ENCODE results near the gene SNAP91.
"Not testable (repeated sequence)": the region's sequence is repeated elsewhere in the genome, so short reads cannot be mapped to it uniquely, and the experiment has no call there.

Gene SNAP91

DNA sequence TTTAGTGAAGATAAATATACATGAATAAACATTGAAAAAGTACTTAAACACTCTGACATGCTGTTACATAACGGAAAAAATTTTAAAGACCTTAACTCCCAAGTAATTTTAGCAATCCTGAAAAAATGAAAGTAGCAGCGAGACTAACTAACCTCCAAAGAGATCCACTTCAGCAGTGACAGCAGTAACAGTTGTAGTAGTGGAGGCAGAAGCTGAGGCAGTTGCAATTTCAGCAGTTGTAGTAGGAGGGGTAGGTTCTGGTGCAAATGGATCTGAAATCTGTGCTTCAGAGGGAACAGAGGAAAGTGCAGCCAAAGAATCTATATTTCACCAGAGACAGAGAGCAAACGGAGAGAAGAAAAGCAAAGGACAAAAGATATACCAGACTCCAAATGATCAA is 107.8 kb downstream of the SNAP91 start:
- Mint-ChIP-seq H3K27me3 (ENCODE audit: low read depth) (no peaks in the 10 kb centered on the region), H3K9me3 (no peaks in the 10 kb centered on the region), H3K36me3 (ENCODE audit: low read depth) (no peaks in the 10 kb centered on the region), H3K4me3 (no peak overlapping the region), H3K4me1 (ENCODE audit: low read depth) (no peaks in the 10 kb centered on the region), H3K27ac (no peak overlapping the region)

DNA sequence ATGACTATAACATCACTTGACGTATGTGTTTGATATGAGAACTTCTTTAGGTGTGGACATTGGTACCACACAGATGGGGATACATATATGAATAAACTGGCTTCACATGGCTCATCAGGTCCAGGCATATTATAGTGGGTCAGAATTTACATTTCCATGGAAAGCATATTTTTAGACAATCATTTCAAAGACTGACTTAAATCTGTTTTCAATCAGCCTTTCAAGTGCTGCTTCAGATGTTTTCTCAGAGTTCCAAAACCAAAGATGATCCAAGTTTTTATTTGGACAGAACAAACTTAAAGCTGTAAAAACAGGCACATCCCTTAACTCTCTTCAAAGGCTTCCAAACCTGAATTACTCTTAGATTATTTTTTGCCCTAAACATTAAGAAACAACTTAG is 108.4 kb downstream of the SNAP91 start:
- Mint-ChIP-seq H3K4me1 (ENCODE audit: low read depth) (no peaks in the 10 kb centered on the region), H3K36me3 (ENCODE audit: low read depth) (no peaks in the 10 kb centered on the region), H3K27me3 (ENCODE audit: low read depth) (no peaks in the 10 kb centered on the region), H3K27ac (no peak overlapping the region), H3K4me3 (no peak overlapping the region), H3K9me3 (no peaks in the 10 kb centered on the region)

DNA sequence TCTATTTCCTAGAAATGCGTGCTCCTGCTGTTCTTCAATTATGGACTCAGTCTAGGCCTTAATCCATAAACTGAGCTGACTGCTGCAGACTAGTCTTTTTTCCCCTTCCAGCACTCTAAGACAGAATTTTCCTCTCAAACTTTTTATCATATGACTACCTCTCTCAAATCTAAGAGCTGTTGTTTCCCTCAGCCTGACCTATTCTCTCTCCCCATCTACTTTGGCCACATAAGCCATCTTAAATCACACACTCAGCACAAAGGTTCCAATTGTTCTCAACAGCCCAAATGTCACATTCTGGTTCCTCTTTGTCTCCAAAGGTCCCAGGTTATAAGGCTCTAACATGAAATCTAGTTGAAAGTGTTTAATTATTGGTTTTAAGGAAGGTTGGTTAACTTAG is 111.4 kb downstream of the SNAP91 start:
- H3K36me3 Mint-ChIP-seq (ENCODE audit: low read depth) = no peaks in the 10 kb centered on the region
- H3K4me3 Mint-ChIP-seq = no peak overlapping the region
- peaks cover 4% of the 10 kb centered on the region for H3K27me3 Mint-ChIP-seq (ENCODE audit: low read depth)
- H3K4me1 Mint-ChIP-seq (ENCODE audit: low read depth) = no peaks in the 10 kb centered on the region
- H3K9me3 Mint-ChIP-seq = no peaks in the 10 kb centered on the region
- no peak overlapping the region for H3K27ac Mint-ChIP-seq

DNA sequence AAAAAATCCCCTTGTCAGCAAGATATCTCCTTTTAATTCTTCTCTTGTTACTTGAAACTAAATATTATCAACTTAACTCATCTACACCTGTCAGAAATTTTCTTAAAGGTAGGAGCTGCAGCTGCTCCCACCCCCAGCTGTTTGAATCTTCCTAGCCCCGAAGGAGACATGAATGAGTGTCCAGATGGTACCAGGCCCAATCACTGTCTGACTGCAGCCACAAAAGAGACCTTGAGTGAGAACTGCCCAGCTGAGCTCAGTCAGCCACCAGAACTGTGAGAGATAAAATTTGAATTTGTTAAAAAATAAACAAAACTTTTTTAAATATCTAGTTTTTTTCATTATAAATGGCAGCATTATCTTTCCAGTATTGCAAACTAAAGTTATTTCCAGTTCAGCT is 111.8 kb downstream of the SNAP91 start:
- H3K27ac Mint-ChIP-seq = no peak overlapping the region
- no peaks in the 10 kb centered on the region for H3K36me3 Mint-ChIP-seq (ENCODE audit: low read depth)
- no peak overlapping the region for H3K4me3 Mint-ChIP-seq
- no peaks in the 10 kb centered on the region for H3K9me3 Mint-ChIP-seq
- H3K27me3 Mint-ChIP-seq (ENCODE audit: low read depth) = peaks cover 4% of the 10 kb centered on the region
- no peaks in the 10 kb centered on the region for H3K4me1 Mint-ChIP-seq (ENCODE audit: low read depth)

DNA sequence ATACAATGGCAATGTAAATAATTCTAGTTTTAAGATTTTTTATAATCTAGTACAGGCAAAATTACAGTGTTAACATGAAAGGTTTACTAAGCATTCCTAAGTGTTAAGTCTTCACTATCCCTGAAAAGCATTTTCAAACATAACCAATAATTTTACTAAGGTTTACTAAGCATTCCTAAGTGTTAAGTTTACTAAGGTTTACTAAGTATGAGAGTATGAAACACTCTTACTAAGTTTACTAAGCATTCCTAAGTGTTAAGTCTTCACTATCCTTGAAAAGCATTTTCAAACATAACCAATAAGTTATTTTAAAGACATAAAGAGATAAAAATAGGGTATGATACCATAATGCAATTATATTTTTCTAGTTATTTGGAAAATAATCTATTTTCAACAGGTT is 114.0 kb downstream of the SNAP91 start:
- H3K36me3 Mint-ChIP-seq (ENCODE audit: low read depth) = no peaks in the 10 kb centered on the region
- H3K4me1 Mint-ChIP-seq (ENCODE audit: low read depth) = no peaks in the 10 kb centered on the region
- no peak overlapping the region for H3K27ac Mint-ChIP-seq
- peaks cover 4% of the 10 kb centered on the region for H3K27me3 Mint-ChIP-seq (ENCODE audit: low read depth)
- H3K4me3 Mint-ChIP-seq = no peak overlapping the region
- H3K9me3 Mint-ChIP-seq = no peaks in the 10 kb centered on the region

DNA sequence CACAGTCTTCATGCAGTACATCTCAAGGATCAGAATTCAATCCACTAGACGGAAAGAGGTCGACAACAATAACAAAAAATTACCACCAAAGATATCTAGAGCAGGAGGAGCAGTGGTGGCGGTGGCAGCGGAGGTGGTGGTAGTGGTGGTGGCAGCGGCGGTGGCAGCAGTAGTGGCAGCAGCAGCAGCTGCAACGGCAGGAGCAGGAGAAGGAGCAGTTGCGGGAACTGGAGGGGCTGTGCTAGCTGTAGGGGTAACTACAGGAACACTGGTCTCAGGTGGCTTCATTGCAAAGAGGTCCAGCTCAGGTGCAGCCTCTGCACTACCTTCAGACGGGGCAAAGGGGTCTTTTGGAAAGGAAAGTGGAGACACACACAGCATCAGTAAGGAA is 115.5 kb downstream of the SNAP91 start:
- Mint-ChIP-seq H3K27ac (no peak overlapping the region), H3K36me3 (ENCODE audit: low read depth) (no peaks in the 10 kb centered on the region), H3K9me3 (no peaks in the 10 kb centered on the region), H3K27me3 (ENCODE audit: low read depth) (peaks cover 4% of the 10 kb centered on the region), H3K4me3 (no peak overlapping the region), H3K4me1 (ENCODE audit: low read depth) (no peaks in the 10 kb centered on the region)

DNA sequence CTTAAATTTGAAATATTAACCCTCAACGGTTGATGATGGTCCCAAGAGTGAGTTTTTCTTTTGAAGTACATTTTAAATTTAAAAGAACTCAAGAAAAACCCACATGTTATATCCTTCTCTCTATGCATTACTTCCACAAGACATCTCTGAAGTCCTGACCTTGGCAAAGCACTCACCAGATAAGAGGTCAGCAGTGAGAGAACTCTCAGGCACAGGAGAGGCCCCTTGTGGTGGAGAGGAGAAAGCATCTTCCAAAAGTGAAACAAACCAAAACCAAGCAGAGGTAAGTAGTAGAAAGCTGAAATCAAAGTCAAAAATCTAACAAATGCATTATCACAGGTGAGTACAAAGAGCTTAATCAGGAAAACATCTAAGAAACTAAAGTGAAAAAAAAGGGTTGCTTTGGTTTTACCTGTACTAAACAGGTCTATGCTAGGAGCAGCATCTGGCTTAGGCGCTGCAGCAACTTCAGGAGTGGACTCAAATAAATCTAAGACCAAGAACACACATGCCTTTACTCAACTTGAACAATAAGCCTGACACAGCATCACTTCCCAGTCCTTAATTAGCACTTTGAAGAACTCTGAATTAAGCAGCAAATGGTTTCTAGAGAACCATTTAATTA is 116.0 kb downstream of the SNAP91 start:
- H3K4me3 Mint-ChIP-seq = no peak overlapping the region

DNA sequence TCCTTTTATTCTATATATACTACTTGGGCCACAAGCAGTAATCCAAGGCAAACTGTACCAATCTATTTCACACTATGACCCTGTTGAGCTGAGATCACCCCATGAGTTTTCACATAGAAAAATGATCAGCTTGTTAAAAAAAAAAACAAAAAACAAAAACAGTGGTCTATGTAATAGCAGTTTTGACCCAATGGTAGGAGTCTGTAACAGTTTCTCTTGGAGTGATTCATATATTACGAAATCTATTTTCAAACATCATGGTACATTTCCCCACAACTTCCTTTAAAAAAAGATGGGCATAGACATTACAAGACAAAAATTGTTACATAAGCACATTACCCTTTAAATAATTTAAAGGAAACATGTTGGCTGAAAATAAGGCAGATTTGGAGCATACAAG is 118.5 kb downstream of the SNAP91 start:
- no peaks in the 10 kb centered on the region for H3K4me1 Mint-ChIP-seq (ENCODE audit: low read depth)
- H3K27ac Mint-ChIP-seq = no peak overlapping the region
- no peak overlapping the region for H3K4me3 Mint-ChIP-seq
- no peaks in the 10 kb centered on the region for H3K36me3 Mint-ChIP-seq (ENCODE audit: low read depth)
- H3K27me3 Mint-ChIP-seq (ENCODE audit: low read depth) = peaks cover 4% of the 10 kb centered on the region
- no peaks in the 10 kb centered on the region for H3K9me3 Mint-ChIP-seq

More for the DNA sequence above, 116.0 kb downstream of the SNAP91 start:
- H3K36me3 Mint-ChIP-seq (ENCODE audit: low read depth) = no peaks in the 10 kb centered on the region
- no peaks in the 10 kb centered on the region for H3K9me3 Mint-ChIP-seq
- H3K27me3 Mint-ChIP-seq (ENCODE audit: low read depth) = peaks cover 4% of the 10 kb centered on the region
- H3K27ac Mint-ChIP-seq = no peak overlapping the region
- H3K4me1 Mint-ChIP-seq (ENCODE audit: low read depth) = no peaks in the 10 kb centered on the region

DNA sequence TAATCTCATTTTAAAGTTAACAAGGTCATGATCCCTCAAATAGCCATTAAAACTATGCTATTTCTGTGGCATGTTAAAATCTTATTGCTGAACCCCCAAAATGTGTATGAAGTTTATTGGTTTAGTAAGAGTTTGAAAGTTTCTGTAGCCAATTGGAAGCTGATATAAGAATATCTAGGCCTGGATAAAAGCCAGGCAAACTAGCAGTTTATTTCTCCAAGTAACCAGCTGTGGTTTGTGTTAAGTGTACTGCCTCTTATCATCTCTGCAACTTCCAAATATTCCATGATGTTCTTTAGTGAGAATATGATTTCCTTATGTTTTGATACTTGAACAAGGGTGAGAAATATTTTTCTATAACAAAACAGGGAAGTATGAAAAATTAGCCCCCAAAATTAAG is 119.8 kb downstream of the SNAP91 start:
- H3K36me3 Mint-ChIP-seq (ENCODE audit: low read depth) = no peaks in the 10 kb centered on the region

DNA sequence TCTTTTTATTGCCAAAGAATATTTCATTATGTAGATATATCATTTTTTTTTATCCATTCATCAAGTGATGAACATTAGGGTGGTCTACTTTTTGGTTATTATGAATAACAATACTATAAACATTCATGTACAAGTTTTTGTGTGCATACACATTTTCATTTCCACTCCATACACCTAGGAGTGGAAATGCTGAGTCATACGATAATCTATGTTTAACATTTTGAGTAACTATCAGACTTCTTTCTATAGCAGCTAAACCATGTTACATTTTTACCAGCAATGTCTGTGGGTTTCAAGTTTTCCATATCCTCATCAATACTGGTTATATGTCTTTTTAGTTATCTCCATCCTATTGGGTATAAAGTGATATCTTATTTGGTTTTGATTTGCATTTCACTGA is 130.8 kb downstream of the SNAP91 start:
- Mint-ChIP-seq H3K9me3 (no peaks in the 10 kb centered on the region), H3K36me3 (ENCODE audit: low read depth) (no peaks in the 10 kb centered on the region), H3K27ac (no peak overlapping the region), H3K27me3 (ENCODE audit: low read depth) (no peaks in the 10 kb centered on the region), H3K4me1 (ENCODE audit: low read depth) (no peaks in the 10 kb centered on the region), H3K4me3 (no peak overlapping the region)

More for the DNA sequence above, 119.8 kb downstream of the SNAP91 start:
- H3K9me3 Mint-ChIP-seq = no peaks in the 10 kb centered on the region
- H3K4me1 Mint-ChIP-seq (ENCODE audit: low read depth) = no peaks in the 10 kb centered on the region
- no peak overlapping the region for H3K27ac Mint-ChIP-seq
- H3K4me3 Mint-ChIP-seq = no peak overlapping the region
- peaks cover 4% of the 10 kb centered on the region for H3K27me3 Mint-ChIP-seq (ENCODE audit: low read depth)

DNA sequence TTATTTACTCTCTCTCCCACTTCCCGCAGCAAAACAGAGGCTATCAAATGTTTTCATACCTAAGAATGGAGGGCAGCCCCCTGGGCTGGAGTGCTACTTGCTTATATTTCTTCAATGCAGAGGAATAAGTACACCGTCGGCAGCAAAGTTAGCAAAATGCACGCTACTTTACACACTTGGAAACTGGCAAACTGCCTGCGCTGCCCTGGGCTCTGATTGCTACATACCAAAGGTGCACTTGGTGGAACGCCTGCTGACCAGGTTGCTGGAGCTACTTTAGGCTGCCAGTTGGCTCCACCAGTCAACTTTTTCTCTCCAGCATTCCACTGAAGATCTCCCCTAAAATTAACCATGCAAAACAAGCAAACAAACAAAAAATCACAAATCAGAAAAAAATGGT is 134.1 kb downstream of the SNAP91 start:
- Mint-ChIP-seq H3K36me3 (ENCODE audit: low read depth) (no peaks in the 10 kb centered on the region), H3K9me3 (no peaks in the 10 kb centered on the region), H3K27me3 (ENCODE audit: low read depth) (no peaks in the 10 kb centered on the region)

DNA sequence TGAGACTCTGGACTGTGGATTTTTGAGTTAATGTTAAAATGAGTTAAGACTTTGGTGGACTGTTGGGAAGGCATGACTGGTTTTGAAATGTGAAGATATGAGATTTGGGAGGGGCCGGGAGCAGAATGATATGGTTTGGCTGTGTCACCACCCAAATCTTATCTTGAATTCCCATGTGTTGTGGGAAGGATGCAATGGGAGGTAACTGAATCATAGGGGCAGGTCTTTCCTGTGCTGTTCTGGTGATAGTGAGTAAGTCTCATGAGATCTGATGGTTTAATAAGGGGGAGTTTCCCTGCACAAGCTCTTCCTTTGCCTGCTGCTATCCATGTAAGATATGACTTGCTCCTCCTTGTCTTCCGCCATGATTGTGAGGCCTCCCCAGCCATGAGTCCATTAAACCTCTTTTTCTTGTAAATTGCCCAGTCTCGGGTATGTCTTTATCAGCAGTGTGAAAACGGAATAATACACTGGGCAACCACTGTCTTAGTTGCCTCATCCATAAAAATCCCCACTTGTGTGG is 137.2 kb downstream of the SNAP91 start:
- H3K4me3 Mint-ChIP-seq; H3K27me3 Mint-ChIP-seq (ENCODE audit: low read depth); H3K9me3 Mint-ChIP-seq; H3K4me1 Mint-ChIP-seq (ENCODE audit: low read depth); H3K27ac Mint-ChIP-seq; H3K36me3 Mint-ChIP-seq (ENCODE audit: low read depth): not testable (repeated sequence)

More for the DNA sequence above, 134.1 kb downstream of the SNAP91 start:
- Mint-ChIP-seq H3K4me3 (no peak overlapping the region), H3K27ac (no peak overlapping the region), H3K4me1 (ENCODE audit: low read depth) (no peaks in the 10 kb centered on the region)

DNA sequence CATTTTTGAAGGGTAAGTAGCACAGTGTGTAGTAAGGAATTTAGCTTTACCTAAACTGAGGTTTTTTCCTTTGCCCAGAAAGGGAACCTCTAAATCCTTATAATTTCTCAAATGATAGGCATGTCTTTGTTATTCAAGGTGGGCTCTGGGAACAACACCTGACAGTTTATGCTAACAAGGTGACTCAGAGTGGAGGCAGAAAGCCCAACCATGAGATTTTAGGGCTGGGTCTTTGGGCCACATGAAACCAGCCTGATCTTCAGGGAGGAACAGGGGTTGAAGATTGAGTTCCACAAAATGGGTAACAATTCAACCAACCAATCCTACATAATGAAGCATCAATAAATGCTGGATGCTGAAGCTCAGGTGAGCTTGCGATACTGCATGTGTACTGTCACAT is 149.9 kb downstream of the SNAP91 start:
- no peak overlapping the region for H3K4me3 Mint-ChIP-seq
- no peaks in the 10 kb centered on the region for H3K4me1 Mint-ChIP-seq (ENCODE audit: low read depth)
- H3K27ac Mint-ChIP-seq = no peak overlapping the region
- no peaks in the 10 kb centered on the region for H3K27me3 Mint-ChIP-seq (ENCODE audit: low read depth)
- H3K36me3 Mint-ChIP-seq (ENCODE audit: low read depth) = no peaks in the 10 kb centered on the region
- H3K9me3 Mint-ChIP-seq = no peaks in the 10 kb centered on the region

DNA sequence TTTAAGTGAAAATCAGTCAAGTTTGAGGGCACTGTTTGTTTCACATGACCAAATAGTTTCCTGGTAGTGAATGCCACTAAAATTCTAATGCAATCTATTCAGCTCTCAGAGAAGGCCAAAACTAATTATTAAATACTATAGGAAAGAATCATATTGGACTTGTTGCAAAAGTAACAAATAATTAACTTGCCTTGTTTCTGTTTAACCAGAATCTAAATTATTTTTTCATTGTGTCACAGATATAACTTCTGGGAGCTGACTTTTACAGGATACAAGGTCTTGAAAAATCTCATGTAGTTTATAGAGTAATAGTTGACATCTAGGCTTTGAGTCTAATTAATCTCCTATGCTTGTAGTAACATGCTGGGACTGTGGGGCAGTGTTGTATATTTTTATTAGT is 152.0 kb downstream of the SNAP91 start:
- Mint-ChIP-seq H3K36me3 (ENCODE audit: low read depth) (no peaks in the 10 kb centered on the region), H3K27me3 (ENCODE audit: low read depth) (no peaks in the 10 kb centered on the region), H3K4me1 (ENCODE audit: low read depth) (no peaks in the 10 kb centered on the region), H3K9me3 (no peaks in the 10 kb centered on the region), H3K27ac (no peak overlapping the region), H3K4me3 (no peak overlapping the region)

DNA sequence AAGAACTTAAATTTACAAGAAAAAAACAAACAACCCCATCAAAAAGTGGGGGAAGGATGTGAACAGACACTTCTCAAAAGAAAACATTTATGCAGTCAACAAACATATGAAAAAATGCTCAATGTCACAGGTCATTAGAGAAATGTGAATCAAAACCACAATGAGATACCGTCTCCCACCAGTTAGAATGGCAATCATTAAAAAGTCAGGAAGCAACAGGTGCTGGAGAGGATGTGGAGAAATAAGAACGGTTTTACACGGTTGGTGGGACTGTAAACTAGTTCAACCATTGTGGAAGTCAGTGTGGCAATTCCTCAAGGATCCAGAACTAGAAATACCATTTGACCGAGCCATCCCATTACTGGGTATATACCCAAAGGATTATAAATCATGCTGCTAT is 157.2 kb downstream of the SNAP91 start:
- H3K4me1 Mint-ChIP-seq (ENCODE audit: low read depth); H3K36me3 Mint-ChIP-seq (ENCODE audit: low read depth); H3K27me3 Mint-ChIP-seq (ENCODE audit: low read depth); H3K4me3 Mint-ChIP-seq; H3K27ac Mint-ChIP-seq: not testable (repeated sequence)
- H3K9me3 Mint-ChIP-seq = peaks cover 28% of the 10 kb centered on the region

DNA sequence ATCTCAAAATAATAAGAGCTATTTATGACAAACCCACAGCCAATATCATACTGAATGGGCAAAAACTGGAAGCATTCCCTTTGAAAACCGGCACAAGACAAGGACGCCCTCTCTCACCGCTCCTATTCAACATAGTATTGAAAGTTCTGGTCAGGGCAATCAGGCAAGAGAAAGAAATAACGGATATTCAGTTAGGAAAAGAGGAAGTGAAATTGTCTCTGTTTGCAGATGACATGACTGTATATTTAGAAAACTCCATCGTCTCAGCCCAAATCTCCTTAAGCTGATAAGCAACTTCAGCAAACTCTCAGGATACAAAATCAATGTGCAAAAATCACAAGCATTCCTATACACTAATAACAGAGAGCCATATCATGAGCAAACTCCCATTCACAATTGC is 158.4 kb downstream of the SNAP91 start:
- H3K27ac Mint-ChIP-seq; H3K36me3 Mint-ChIP-seq (ENCODE audit: low read depth); H3K27me3 Mint-ChIP-seq (ENCODE audit: low read depth); H3K4me1 Mint-ChIP-seq (ENCODE audit: low read depth); H3K4me3 Mint-ChIP-seq: not testable (repeated sequence)
- peaks cover 28% of the 10 kb centered on the region for H3K9me3 Mint-ChIP-seq
